Smooth muscle cell of the brain vasculature (primary cell): ENCODE results near the gene DIP2C.
"Not testable (repeated sequence)": the region's sequence is repeated elsewhere in the genome, so short reads cannot be mapped to it uniquely, and the experiment has no call there.

ENCODE experiments used
- DNase-seq: peaks from one replicate; pipeline ENCODE4 v3.0.0-alpha.2; 2012; ENCODE audit warnings: low read depth, low spot score

DIP2C gene

GRCh38 chr10:359093-359492 lies 330.4 kb downstream of the DIP2C start:
- DNase-seq, result no peak

- DNase-seq, result no peak
Observed at GRCh38 chr10:357201-357950, 332.1 kb downstream of the DIP2C start.

- no peak for DNase-seq
Observed at GRCh38 chr10:356452-356851, 333.0 kb downstream of the DIP2C start.

- no peak for DNase-seq
Observed at GRCh38 chr10:354901-355617, 334.4 kb downstream of the DIP2C start.

GRCh38 chr10:352476-353235 lies 336.8 kb downstream of the DIP2C start:
- no peak for DNase-seq

GRCh38 chr10:351770-352334 lies 337.6 kb downstream of the DIP2C start:
- DNase-seq, result no peak

- DNase-seq, result no peak
Observed at GRCh38 chr10:350981-351501, 338.4 kb downstream of the DIP2C start.

- DNase-seq, result no peak
Observed at GRCh38 chr10:349081-349480, 340.4 kb downstream of the DIP2C start.

- no peak for DNase-seq
Observed at GRCh38 chr10:348456-348855, 341.0 kb downstream of the DIP2C start.

- not testable (repeated sequence) for DNase-seq
Observed at GRCh38 chr10:347774-348173, 341.7 kb downstream of the DIP2C start.

- not testable (repeated sequence) for DNase-seq
Observed at GRCh38 chr10:347190-347589, 342.3 kb downstream of the DIP2C start.

- no peak for DNase-seq
Observed at GRCh38 chr10:344582-345200, 344.8 kb downstream of the DIP2C start.

GRCh38 chr10:343231-344220 lies 345.9 kb downstream of the DIP2C start:
- no peak for DNase-seq

- DNase-seq, result no peak
Observed at GRCh38 chr10:341081-341740, 348.3 kb downstream of the DIP2C start.

- DNase-seq, result no peak
Observed at GRCh38 chr10:340646-341045, 348.8 kb downstream of the DIP2C start.

- DNase-seq, result peak; percentile 9
Observed at GRCh38 chr10:339038-339391, 350.5 kb downstream of the DIP2C start.

- DNase-seq, result no peak
Observed at GRCh38 chr10:338171-339037, 351.1 kb downstream of the DIP2C start.

GRCh38 chr10:336247-336646 lies 353.2 kb downstream of the DIP2C start:
- no peak for DNase-seq
